BE2C (cell line): Measurements from ENCODE around the gene CFAP221.

Experiments used
- DNase-seq: peaks from one replicate; pipeline ENCODE4 v3.0.0-alpha.2; 2020
- H3K27me3 ChIP-seq: fragments of 250-450 bp; sonication (Bioruptor Pico); 2 replicates; pipeline ENCODE4 v1.5.1; 2020; ENCODE audit warnings: mild to moderate bottlenecking
- H3K36me3 ChIP-seq: fragments of 250-450 bp; sonication (Bioruptor Pico); 2 replicates; pipeline ENCODE4 v1.5.1; 2020; ENCODE audit warnings: mild to moderate bottlenecking
- H3K4me1 ChIP-seq: fragments of 250-450 bp; sonication (Bioruptor Pico); 2 replicates; pipeline ENCODE4 v1.5.1; 2020
- H3K4me3 ChIP-seq: 2 replicates; pipeline ENCODE4 v1.5.1; 2011; ENCODE audit warnings: low read depth, low read length
- H3K9me3 ChIP-seq: fragments of 250-450 bp; sonication (Bioruptor Pico); 2 replicates; pipeline ENCODE4 v1.5.1; 2020
- TF ChIP-seq, protein P1 (sequence below): IDR thresholded peaks from 2 replicates; pipeline ENCODE4 v1.5.1; 2012; ENCODE audit warnings: mild to moderate bottlenecking, low read depth, low read length

The CFAP221 gene

DNA sequence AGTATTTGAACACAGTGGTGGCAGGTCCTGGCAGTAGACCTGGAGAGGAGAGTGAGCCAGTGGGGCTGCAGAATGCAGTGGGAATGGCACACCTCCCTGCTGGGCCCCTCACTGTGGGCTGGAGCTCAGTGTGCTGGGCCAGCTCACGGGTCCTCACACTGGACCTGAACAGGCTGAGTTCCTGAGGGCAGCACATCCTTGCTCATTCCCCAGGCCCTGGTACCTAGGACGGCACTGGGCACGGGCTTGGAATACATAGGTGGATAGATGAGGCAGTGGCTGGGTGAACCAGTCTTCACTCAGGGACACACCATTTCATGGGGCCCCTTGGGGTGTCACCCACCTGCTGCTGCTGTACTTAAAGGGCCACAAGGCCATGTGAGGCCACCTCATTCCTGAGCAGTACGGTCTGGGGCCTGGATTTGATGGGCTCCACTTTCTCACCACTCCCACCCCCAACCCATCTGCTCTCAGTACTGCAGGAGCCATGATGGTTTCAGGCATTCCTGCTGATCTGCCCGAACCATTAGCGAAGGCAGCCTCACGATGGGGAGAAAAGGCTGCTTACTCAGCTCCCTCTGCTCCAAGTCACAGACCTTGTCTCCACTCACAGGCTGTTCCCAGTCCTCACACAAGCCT, 138.9 kb downstream of the CFAP221 start:
- Histone ChIP-seq H3K4me1 (peaks cover 4% of the 10 kb centered on the region; the same call in 1 of the 2 replicates), H3K4me3 (peak overlapping the region; percentile 53), H3K9me3 (no peaks in the 10 kb centered on the region), H3K36me3 (no peaks in the 10 kb centered on the region; the same call in 1 of the 2 replicates), H3K27me3 (no peaks in the 10 kb centered on the region)
- TF ChIP-seq, protein P1, sequence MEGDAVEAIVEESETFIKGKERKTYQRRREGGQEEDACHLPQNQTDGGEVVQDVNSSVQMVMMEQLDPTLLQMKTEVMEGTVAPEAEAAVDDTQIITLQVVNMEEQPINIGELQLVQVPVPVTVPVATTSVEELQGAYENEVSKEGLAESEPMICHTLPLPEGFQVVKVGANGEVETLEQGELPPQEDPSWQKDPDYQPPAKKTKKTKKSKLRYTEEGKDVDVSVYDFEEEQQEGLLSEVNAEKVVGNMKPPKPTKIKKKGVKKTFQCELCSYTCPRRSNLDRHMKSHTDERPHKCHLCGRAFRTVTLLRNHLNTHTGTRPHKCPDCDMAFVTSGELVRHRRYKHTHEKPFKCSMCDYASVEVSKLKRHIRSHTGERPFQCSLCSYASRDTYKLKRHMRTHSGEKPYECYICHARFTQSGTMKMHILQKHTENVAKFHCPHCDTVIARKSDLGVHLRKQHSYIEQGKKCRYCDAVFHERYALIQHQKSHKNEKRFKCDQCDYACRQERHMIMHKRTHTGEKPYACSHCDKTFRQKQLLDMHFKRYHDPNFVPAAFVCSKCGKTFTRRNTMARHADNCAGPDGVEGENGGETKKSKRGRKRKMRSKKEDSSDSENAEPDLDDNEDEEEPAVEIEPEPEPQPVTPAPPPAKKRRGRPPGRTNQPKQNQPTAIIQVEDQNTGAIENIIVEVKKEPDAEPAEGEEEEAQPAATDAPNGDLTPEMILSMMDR, result no peak
- no peak for DNase-seq

DNA sequence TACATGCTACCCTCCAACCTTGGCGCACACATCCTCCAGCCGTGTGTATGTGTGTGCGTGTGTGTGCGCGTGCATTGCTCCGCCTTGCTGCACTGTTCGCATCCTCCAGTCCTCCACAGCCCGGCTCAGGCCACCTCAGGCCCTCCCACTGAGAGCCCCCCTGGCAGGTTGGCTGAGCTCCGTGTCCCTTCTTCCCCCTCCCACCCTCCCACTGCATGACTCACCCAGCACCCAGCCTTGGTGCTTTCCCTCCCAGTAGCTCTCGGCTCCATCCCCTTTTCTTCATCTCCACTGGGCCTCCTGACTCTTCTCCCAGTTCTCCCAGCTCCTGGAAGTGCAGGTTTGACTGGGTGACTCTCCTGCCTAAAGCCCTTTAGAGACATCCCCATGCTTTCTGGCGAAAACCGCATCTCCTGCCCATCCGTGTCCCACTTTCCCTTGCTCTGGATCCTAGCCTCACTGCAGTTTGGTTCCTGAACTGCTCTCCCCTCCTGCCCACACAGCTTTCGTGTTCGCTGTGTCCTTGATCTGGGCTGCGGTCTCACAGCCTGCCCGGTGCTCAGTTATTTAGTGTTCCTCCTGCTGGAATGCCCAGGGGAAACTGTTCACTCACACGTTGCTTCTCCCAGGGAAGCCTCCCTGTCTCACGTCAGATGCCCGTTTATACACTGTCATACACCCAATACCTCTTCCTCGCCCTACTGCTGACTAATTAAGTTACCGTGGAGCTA, 139.6 kb downstream of the CFAP221 start:
- TF ChIP-seq, protein P1, result no peak
- H3K36me3 ChIP-seq, result no peaks in the 10 kb centered on the region; the same call in 1 of the 2 replicates
- no peaks in the 10 kb centered on the region for H3K27me3 ChIP-seq
- peak; percentile 28 for DNase-seq
- H3K4me3 ChIP-seq, result peak overlapping the region; percentile 53
- H3K4me1 ChIP-seq, result peaks cover 4% of the 10 kb centered on the region; the same call in 1 of the 2 replicates
- H3K9me3 ChIP-seq, result no peaks in the 10 kb centered on the region

DNA sequence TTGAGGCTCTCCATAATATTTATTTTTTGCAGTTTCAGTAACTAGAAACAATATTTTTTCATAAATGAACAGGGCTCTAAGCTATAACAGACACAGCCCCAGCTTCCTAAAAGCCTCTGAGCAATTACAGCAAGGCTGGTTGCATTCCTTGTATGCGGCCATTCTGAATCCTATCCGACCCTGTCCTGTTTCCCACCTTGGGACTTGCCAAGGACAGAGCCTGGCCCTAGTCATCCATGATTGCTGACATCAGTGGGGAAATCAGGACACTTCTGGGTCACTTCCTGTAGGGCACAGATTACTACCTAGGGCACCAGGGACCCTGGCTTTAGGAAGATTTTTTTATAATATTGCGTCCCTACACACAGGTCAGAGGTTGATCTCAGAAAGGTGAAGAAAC, 140.3 kb downstream of the CFAP221 start:
- Histone ChIP-seq H3K4me3 (peak overlapping the region; percentile 53), H3K9me3 (no peaks in the 10 kb centered on the region), H3K4me1 (peaks cover 4% of the 10 kb centered on the region; the same call in 1 of the 2 replicates), H3K27me3 (no peaks in the 10 kb centered on the region), H3K36me3 (no peaks in the 10 kb centered on the region; the same call in 1 of the 2 replicates)
- no peak for DNase-seq
- TF ChIP-seq, protein P1, result no peak

DNA sequence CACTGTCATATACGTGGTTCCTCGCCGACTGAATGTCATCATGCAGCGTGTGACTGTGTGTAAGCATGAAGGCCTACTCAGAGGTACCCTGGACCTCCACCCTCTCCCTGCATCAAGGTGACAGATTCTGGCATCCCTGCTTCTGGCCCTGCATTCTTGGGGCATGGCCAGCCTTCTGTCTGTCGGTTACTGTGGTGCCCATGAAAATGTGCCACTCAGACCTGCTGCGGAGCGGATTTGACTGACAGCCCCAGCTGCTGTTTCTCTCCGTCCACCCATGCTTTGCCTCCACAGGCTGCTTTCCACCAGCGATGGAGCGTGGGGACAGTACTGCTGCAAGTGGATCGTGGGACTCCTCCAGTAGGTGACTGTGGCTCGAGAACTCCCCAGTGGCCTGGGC, 144.4 kb downstream of the CFAP221 start:
- H3K27me3 ChIP-seq, result no peaks in the 10 kb centered on the region
- H3K4me1 ChIP-seq, result peaks cover 4% of the 10 kb centered on the region; the same call in 1 of the 2 replicates
- H3K9me3 ChIP-seq, result no peaks in the 10 kb centered on the region
- H3K36me3 ChIP-seq, result no peaks in the 10 kb centered on the region
- no peak overlapping the region for H3K4me3 ChIP-seq
- DNase-seq, result no peak
- TF ChIP-seq, protein P1, result no peak

DNA sequence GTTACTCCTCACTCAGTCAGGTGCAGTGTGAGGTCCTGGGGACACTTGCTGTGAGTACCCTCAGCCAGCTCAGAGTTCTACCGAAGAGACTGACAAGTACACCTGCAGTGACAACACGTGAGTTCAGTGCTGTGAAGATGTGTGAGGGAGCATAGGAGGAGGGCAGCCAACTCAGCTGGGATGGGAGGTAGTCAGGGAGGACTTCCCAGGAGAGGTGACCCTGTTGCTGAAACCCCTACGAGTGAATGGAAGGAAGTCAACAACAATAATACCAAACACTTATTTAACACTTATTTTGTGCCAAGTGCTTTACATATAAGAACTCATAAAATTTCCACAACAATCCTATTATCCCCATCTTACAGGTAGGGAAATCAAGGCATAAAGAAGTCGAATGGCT, 145.0 kb downstream of the CFAP221 start:
- no peak for DNase-seq
- Histone ChIP-seq H3K27me3 (no peaks in the 10 kb centered on the region), H3K9me3 (no peaks in the 10 kb centered on the region), H3K4me3 (no peak overlapping the region), H3K36me3 (no peaks in the 10 kb centered on the region), H3K4me1 (peaks cover 4% of the 10 kb centered on the region; the same call in 1 of the 2 replicates)
- TF ChIP-seq, protein P1, result no peak

DNA sequence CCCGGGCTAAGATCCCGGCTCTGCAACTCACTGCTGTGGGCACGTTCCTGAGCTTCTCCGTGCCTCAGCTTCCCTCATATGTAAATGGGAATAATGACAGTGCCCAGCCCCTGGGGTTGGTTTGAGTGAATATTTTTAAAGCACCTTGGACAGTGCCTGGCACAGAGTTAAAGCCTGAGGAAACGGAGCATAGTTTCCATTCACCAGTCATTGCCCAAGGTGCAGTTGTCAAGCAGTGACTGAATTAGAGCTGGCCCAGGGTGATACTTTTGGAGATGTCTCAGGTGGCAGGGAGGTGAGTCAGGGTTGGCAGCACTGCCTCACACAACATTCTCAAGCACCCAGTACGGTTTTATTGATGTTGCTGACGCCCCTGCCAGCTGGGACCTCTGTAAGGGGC, 146.9 kb downstream of the CFAP221 start:
- no peaks in the 10 kb centered on the region for H3K9me3 ChIP-seq
- H3K27me3 ChIP-seq, result no peaks in the 10 kb centered on the region
- no peaks in the 10 kb centered on the region for H3K4me1 ChIP-seq
- no peak for DNase-seq
- no peaks in the 10 kb centered on the region for H3K36me3 ChIP-seq
- TF ChIP-seq, protein P1, result no peak
- H3K4me3 ChIP-seq, result no peak overlapping the region
